Measurements from ENCODE around the gene STK39. TPM values are rescaled to one million over a fixed set of nuclear protein-coding genes. Genes with fewer than 3 reads are reported as not detected.

Gene STK39
- polyA plus RNA-seq, 1 donor from 2014 or later = 9.5 TPM

DNA sequence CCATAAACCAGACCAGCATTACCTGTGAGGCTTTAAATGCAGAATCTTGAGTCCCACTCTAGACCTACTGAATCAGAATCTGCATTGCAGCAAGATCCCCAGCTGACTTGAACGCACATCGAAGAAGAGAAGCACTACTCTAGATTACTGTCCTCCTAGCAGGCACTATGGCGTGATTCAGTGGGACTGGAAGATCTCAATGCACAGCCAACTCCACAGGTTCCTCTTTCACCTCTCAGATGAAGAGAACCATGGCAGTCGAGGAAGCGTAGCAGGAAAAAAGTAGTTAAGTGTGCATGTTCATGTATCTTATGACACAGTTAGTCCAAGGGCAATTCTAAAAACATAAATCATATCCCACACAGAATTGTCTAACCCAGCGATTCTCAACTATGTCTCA is 97.4 kb downstream of the STK39 start:
- H3K9me3 ChIP-seq (ENCODE audit: low read length) = no peaks in the 10 kb centered on the region
- no peaks in the 10 kb centered on the region for H3K36me3 ChIP-seq (ENCODE audit: insufficient read depth, low read length)
- no peak overlapping the region for H3K9ac ChIP-seq (ENCODE audit: low read length)
- H3K4me2 ChIP-seq (ENCODE audit: low read length) = no peak overlapping the region
- no peak overlapping the region for H3K27ac ChIP-seq (ENCODE audit: low read length)
- no peak overlapping the region for H2AFZ ChIP-seq (ENCODE audit: low read depth, low read length)
- H3F3A ChIP-seq (ENCODE audit: insufficient read depth, low read length, poor library complexity, severe bottlenecking) = no peaks in the 10 kb centered on the region
- no peak overlapping the region for H3K4me3 ChIP-seq (ENCODE audit: low read length)
- no peaks in the 10 kb centered on the region for H3K9me2 ChIP-seq (ENCODE audit: insufficient read depth, low read length)
- no peaks in the 10 kb centered on the region for H3K79me2 ChIP-seq (replicated peaks; ENCODE audit: insufficient read depth, low read length)
- TF ChIP-seq EZH2 (IDR thresholded peaks at IDR 0.05; ENCODE audit: borderline replicate concordance, insufficient read depth, low read length, poor library complexity, severe bottlenecking) = no peak
- no peak for TF ChIP-seq SMC3 (conservative IDR thresholded peaks at IDR 0.05; ENCODE audit: poor library complexity)
- no peak for TF ChIP-seq POLR2AphosphoS5 (IDR thresholded peaks at IDR 0.05)
- TF ChIP-seq MXI1 (conservative IDR thresholded peaks at IDR 0.05; ENCODE audit: poor library complexity, severe bottlenecking) = no peak
- TF ChIP-seq, protein P1, sequence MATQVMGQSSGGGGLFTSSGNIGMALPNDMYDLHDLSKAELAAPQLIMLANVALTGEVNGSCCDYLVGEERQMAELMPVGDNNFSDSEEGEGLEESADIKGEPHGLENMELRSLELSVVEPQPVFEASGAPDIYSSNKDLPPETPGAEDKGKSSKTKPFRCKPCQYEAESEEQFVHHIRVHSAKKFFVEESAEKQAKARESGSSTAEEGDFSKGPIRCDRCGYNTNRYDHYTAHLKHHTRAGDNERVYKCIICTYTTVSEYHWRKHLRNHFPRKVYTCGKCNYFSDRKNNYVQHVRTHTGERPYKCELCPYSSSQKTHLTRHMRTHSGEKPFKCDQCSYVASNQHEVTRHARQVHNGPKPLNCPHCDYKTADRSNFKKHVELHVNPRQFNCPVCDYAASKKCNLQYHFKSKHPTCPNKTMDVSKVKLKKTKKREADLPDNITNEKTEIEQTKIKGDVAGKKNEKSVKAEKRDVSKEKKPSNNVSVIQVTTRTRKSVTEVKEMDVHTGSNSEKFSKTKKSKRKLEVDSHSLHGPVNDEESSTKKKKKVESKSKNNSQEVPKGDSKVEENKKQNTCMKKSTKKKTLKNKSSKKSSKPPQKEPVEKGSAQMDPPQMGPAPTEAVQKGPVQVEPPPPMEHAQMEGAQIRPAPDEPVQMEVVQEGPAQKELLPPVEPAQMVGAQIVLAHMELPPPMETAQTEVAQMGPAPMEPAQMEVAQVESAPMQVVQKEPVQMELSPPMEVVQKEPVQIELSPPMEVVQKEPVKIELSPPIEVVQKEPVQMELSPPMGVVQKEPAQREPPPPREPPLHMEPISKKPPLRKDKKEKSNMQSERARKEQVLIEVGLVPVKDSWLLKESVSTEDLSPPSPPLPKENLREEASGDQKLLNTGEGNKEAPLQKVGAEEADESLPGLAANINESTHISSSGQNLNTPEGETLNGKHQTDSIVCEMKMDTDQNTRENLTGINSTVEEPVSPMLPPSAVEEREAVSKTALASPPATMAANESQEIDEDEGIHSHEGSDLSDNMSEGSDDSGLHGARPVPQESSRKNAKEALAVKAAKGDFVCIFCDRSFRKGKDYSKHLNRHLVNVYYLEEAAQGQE (IDR thresholded peaks at IDR 0.05; ENCODE audit: borderline replicate concordance) = no peak
- H4K20me1 ChIP-seq (ENCODE audit: insufficient read depth) = no peaks in the 10 kb centered on the region
- H3K27me3 ChIP-seq (ENCODE audit: insufficient read depth, low read depth, low read length) = no peaks in the 10 kb centered on the region

DNA sequence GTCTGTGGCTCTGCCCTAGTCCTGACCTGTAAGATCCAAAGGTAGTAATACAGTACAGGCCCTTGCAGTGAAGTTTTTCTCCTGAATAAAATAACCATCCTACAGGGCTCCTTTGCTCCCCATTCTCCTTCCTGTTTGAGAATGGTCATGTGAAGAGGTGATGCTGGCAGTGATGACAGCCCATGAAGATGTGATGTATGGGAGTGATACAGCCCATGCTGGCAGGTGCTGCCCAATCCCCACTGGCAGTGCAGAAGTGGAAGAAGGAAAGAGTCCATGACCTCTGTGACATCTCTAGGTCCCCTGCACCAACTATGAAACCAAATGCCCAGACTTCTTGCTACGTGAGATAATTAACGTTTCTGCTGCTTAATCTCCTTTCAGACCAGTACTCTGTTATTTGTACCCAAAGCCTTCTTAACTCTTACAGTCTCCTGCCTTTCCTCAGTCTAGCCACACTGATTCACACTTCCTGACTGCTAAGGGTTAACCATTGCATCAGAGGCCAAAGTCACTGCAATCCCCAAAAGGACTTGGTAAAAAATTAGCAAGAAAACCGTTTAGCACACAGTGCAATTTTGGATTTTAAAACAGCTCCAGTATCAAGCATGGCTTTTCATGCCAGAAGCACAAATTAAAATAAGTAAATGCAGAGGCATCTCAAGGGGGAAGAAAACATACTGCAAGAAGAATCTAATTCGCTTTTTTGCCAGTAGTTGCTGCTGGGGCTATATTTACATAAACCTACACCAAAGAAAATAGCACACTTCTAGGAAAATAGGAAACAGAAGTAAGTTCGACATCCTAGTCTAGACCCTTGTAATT is 98.0 kb downstream of the STK39 start:
- Histone ChIP-seq H3K36me3 (ENCODE audit: insufficient read depth, low read length) (no peaks in the 10 kb centered on the region), H3K9ac (ENCODE audit: low read length) (no peak overlapping the region), H3K4me2 (ENCODE audit: low read length) (no peak overlapping the region), H3F3A (ENCODE audit: insufficient read depth, low read length, poor library complexity, severe bottlenecking) (no peaks in the 10 kb centered on the region), H3K9me2 (ENCODE audit: insufficient read depth, low read length) (no peaks in the 10 kb centered on the region), H3K4me3 (ENCODE audit: low read length) (no peak overlapping the region), H3K79me2 (replicated peaks; ENCODE audit: insufficient read depth, low read length) (no peaks in the 10 kb centered on the region), H4K20me1 (ENCODE audit: insufficient read depth) (no peaks in the 10 kb centered on the region), H3K9me3 (ENCODE audit: low read length) (no peaks in the 10 kb centered on the region), H2AFZ (ENCODE audit: low read depth, low read length) (no peak overlapping the region), H3K27ac (ENCODE audit: low read length) (no peak overlapping the region), H3K27me3 (ENCODE audit: insufficient read depth, low read depth, low read length) (no peaks in the 10 kb centered on the region)
- no peak for TF ChIP-seq TAF1 (IDR thresholded peaks at IDR 0.05; ENCODE audit: low read depth)
- no peak for TF ChIP-seq POLR2AphosphoS5 (IDR thresholded peaks at IDR 0.05)
- TF ChIP-seq SMC3 (conservative IDR thresholded peaks at IDR 0.05; ENCODE audit: poor library complexity) = no peak
- TF ChIP-seq RAD21 (conservative IDR thresholded peaks at IDR 0.05) = no peak
- TF ChIP-seq, protein P1 (IDR thresholded peaks at IDR 0.05; ENCODE audit: borderline replicate concordance) = no peak
- TF ChIP-seq, protein P2, sequence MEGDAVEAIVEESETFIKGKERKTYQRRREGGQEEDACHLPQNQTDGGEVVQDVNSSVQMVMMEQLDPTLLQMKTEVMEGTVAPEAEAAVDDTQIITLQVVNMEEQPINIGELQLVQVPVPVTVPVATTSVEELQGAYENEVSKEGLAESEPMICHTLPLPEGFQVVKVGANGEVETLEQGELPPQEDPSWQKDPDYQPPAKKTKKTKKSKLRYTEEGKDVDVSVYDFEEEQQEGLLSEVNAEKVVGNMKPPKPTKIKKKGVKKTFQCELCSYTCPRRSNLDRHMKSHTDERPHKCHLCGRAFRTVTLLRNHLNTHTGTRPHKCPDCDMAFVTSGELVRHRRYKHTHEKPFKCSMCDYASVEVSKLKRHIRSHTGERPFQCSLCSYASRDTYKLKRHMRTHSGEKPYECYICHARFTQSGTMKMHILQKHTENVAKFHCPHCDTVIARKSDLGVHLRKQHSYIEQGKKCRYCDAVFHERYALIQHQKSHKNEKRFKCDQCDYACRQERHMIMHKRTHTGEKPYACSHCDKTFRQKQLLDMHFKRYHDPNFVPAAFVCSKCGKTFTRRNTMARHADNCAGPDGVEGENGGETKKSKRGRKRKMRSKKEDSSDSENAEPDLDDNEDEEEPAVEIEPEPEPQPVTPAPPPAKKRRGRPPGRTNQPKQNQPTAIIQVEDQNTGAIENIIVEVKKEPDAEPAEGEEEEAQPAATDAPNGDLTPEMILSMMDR (IDR thresholded peaks at IDR 0.05; ENCODE audit: poor library complexity, severe bottlenecking) = no peak
- TF ChIP-seq MXI1 (conservative IDR thresholded peaks at IDR 0.05; ENCODE audit: poor library complexity, severe bottlenecking) = no peak
- TF ChIP-seq EZH2 (IDR thresholded peaks at IDR 0.05; ENCODE audit: borderline replicate concordance, insufficient read depth, low read length, poor library complexity, severe bottlenecking) = no peak
